Chondrocyte (in vitro differentiated cells): ENCODE data around the gene RCAN2. TPM values are rescaled to one million over a fixed set of nuclear protein-coding genes. Genes with fewer than 3 reads are reported as not detected.

Source experiments
- DNase-seq: peaks from one replicate; pipeline ENCODE4 v3.0.0; 2021; ENCODE audit warnings: mixed read lengths, low spot score
- H3K27ac Mint-ChIP-seq: one replicate; pipeline ENCODE4 v1.8.0; 2021; ENCODE audit warnings: mild to moderate bottlenecking, moderate library complexity, mixed read lengths; ENCODE audit not compliant: unreplicated experiment
- H3K27me3 Mint-ChIP-seq: 2 replicates; pipeline ENCODE4 v1.8.0; 2021; ENCODE audit warnings: low read depth, mixed read lengths
- H3K36me3 Mint-ChIP-seq: 2 replicates; pipeline ENCODE4 v1.8.0; 2021; ENCODE audit warnings: low read depth, mixed read lengths
- H3K4me1 Mint-ChIP-seq: 2 replicates; pipeline ENCODE4 v1.8.0; 2021; ENCODE audit warnings: low read depth, mild to moderate bottlenecking, mixed read lengths
- H3K4me3 Mint-ChIP-seq: one replicate; pipeline ENCODE4 v1.8.0; 2021; ENCODE audit warnings: mild to moderate bottlenecking, moderate library complexity, mixed read lengths; ENCODE audit not compliant: unreplicated experiment
- H3K9me3 Mint-ChIP-seq: 2 replicates; pipeline ENCODE4 v1.8.0; 2021; ENCODE audit warnings: low read depth, mixed read lengths
- total RNA-seq: library from RNA; stranded (reverse); gene quantifications from 3 replicates; pipeline ENCODE4 v1.2.1, GENCODE V29; 2021
- TF ChIP-seq, protein P1 (sequence below): fragments of 200-600 bp; sonication (generic); IDR thresholded peaks from 2 replicates; pipeline ENCODE4 v1.5.0; 2021; ENCODE audit warnings: antibody characterized with exemption, mild to moderate bottlenecking, moderate library complexity

RCAN2 gene
- total RNA-seq, 1 donor from 2014 or later: 23.8 TPM

DNA sequence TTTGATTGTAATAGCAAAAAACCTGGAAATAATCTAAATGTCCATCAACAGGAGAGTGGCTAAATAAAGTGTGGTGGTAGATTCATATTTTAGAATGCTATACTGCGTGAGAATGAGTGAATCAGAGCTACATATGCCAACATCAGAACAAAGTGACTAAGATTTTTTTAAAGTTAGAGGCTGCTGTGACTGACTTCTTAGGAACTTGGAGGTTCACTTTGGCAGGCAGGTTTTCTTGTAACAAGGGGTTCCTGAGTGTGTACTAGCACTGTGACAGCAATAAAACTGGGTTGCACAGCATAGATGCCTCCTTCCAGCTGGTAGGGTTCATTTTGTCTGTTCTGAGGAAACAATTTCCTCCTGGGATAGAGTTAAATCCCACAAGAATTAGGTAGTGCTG is 245.2 kb downstream of the RCAN2 start:
- TF ChIP-seq, protein P1, sequence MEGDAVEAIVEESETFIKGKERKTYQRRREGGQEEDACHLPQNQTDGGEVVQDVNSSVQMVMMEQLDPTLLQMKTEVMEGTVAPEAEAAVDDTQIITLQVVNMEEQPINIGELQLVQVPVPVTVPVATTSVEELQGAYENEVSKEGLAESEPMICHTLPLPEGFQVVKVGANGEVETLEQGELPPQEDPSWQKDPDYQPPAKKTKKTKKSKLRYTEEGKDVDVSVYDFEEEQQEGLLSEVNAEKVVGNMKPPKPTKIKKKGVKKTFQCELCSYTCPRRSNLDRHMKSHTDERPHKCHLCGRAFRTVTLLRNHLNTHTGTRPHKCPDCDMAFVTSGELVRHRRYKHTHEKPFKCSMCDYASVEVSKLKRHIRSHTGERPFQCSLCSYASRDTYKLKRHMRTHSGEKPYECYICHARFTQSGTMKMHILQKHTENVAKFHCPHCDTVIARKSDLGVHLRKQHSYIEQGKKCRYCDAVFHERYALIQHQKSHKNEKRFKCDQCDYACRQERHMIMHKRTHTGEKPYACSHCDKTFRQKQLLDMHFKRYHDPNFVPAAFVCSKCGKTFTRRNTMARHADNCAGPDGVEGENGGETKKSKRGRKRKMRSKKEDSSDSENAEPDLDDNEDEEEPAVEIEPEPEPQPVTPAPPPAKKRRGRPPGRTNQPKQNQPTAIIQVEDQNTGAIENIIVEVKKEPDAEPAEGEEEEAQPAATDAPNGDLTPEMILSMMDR: no peak
- Mint-ChIP-seq H3K27ac (no peak overlapping the region), H3K4me3 (no peak overlapping the region), H3K36me3 (peaks cover 10% of the 10 kb centered on the region), H3K27me3 (no peaks in the 10 kb centered on the region), H3K4me1 (peaks cover 3% of the 10 kb centered on the region), H3K9me3 (no peaks in the 10 kb centered on the region)
- no peak for DNase-seq

GRCh38 chr6:46244670-46245069 is 246.6 kb downstream of the RCAN2 start:
- TF ChIP-seq, protein P1: no peak
- H3K4me1 Mint-ChIP-seq: peaks cover 8% of the 10 kb centered on the region
- H3K27ac Mint-ChIP-seq: no peak overlapping the region
- DNase-seq: no peak
- H3K27me3 Mint-ChIP-seq: no peaks in the 10 kb centered on the region
- no peak overlapping the region for H3K4me3 Mint-ChIP-seq
- peaks cover 10% of the 10 kb centered on the region for H3K36me3 Mint-ChIP-seq
- no peaks in the 10 kb centered on the region for H3K9me3 Mint-ChIP-seq

DNA sequence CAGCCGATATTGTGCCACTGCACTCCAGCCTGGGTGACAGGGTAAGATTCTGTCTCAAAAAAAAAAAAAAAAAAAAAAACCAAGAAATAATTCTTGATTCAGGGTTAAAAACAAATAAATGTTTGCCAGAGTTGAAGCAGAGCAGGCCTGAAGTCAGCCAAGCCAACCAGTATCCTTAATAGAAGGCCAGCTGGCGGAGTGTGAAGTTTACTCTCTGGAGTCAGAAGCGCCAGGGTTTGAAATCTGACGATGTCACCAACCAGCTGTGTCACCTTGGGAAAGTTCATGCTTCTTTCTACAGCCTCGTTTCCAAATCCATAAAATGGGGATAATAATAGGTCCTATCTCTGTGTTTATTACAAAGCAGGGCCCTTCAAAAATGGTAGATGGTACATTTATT is 247.5 kb downstream of the RCAN2 start:
- no peak overlapping the region for H3K27ac Mint-ChIP-seq
- TF ChIP-seq, protein P1: no peak
- peaks cover 8% of the 10 kb centered on the region for H3K4me1 Mint-ChIP-seq
- H3K9me3 Mint-ChIP-seq: no peaks in the 10 kb centered on the region
- no peaks in the 10 kb centered on the region for H3K27me3 Mint-ChIP-seq
- no peak overlapping the region for H3K4me3 Mint-ChIP-seq
- H3K36me3 Mint-ChIP-seq: peaks cover 10% of the 10 kb centered on the region
- DNase-seq: no peak

GRCh38 chr6:46242921-46243320 is 248.3 kb downstream of the RCAN2 start:
- no peaks in the 10 kb centered on the region for H3K9me3 Mint-ChIP-seq
- H3K27ac Mint-ChIP-seq: no peak overlapping the region
- DNase-seq: no peak
- H3K4me1 Mint-ChIP-seq: peaks cover 8% of the 10 kb centered on the region
- TF ChIP-seq, protein P1: no peak
- peaks cover 10% of the 10 kb centered on the region for H3K36me3 Mint-ChIP-seq
- H3K27me3 Mint-ChIP-seq: no peaks in the 10 kb centered on the region
- H3K4me3 Mint-ChIP-seq: no peak overlapping the region

DNA sequence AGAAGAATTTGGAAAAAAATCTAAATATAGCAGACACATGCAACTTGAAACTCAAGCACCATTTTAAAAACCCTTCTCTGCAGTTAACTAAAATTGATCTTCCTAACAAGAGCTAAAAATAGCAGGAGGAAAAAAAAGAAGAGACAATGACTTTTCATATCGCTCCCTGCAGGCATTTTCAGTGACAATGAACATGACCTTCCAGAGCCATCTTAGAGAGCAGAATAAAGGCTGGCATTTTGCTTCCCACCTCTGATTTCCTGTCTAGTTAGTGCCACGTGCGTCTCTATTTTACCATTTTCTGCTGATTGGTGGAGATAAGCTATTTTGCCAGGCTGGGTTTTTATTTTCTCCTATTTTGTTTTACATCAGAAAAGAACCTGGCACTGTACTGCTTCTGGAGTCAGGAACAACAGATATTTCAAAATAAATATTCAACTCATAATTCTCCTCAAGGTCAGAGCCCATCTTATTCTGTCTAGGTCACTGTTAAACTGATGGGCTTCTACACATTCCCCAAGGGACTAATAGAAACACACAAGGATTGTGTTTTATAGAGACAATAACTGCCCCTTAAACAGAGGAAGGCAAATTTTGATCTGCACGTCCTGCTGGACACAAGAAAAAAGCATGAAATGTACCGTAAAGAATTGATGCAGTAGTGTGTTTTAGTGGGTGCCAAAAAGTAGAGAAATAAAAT is 250.2 kb downstream of the RCAN2 start:
- Mint-ChIP-seq H3K27ac (no peak overlapping the region), H3K9me3 (no peaks in the 10 kb centered on the region), H3K27me3 (no peaks in the 10 kb centered on the region), H3K4me3 (no peak overlapping the region), H3K4me1 (peaks cover 8% of the 10 kb centered on the region), H3K36me3 (peaks cover 5% of the 10 kb centered on the region)
- no peak for DNase-seq
- TF ChIP-seq, protein P1: no peak
